ENCODE measurements around the gene ZNF362. TPM values are rescaled to one million over a fixed set of nuclear protein-coding genes. Genes with fewer than 3 reads are reported as not detected.
A peak's percentile ranks its signal among the peaks of the same experiment; 100 is the strongest.

Gene ZNF362
- total and polyA plus RNA-seq, 2 of the 13 experiments (the other 11 are each of a cell fraction or from before 2014, with no cell fraction given) = 8.3 to 14.2 TPM

GRCh38 chr1:33244143-33244808, 12.0 kb upstream of the ZNF362 start (continued):
- TF ChIP-seq ZNF34 (CRISPR knock-in tag; IDR thresholded peaks at IDR 0.05; ENCODE audit: borderline replicate concordance) (0 out of 2 replicates have a peak, but pooled peaks have one; percentile 54), ZBTB46 (CRISPR knock-in tag; IDR thresholded peaks at IDR 0.05; ENCODE audit: borderline replicate concordance) (no peak), EP300 (IDR thresholded peaks at IDR 0.05; ENCODE audit: low read depth in 2 of 2, low read length in 2 of 2) (0 out of 4 replicates have a peak, but pooled peaks have one; percentile 19 to 34), EP300 (CRISPR knock-in tag; IDR thresholded peaks at IDR 0.05; ENCODE audit: borderline replicate concordance) (no peak; the same call in 1 of the 2 replicates), KDM4B (CRISPR knock-in tag; IDR thresholded peaks at IDR 0.05) (no peak), ZNF652 (CRISPR knock-in tag; IDR thresholded peaks at IDR 0.05; ENCODE audit: borderline replicate concordance, low read depth) (peak; percentile 13; the same call in 1 of the 2 replicates), TEAD3 (CRISPR knock-in tag; optimal IDR thresholded peaks at IDR 0.05; ENCODE audit: borderline replicate concordance) (peak; percentile 36), ZNF549 (CRISPR knock-in tag; IDR thresholded peaks at IDR 0.05) (no peak), ZNF160 (CRISPR knock-in tag; IDR thresholded peaks at IDR 0.05) (no peak), MED8 (CRISPR knock-in tag; IDR thresholded peaks at IDR 0.05; ENCODE audit: insufficient replicate concordance) (no peak), HNF4A (CRISPR knock-in tag; IDR thresholded peaks at IDR 0.05) (peak; percentile 58), FOXA3 (CRISPR knock-in tag; IDR thresholded peaks at IDR 0.05) (0 out of 2 replicates have a peak, but pooled peaks have one; percentile 52), ZNF343 (CRISPR knock-in tag; IDR thresholded peaks at IDR 0.05) (no peak), FOXM1 (CRISPR knock-in tag; IDR thresholded peaks at IDR 0.05) (no peak), ZNF460 (CRISPR knock-in tag; IDR thresholded peaks at IDR 0.05; ENCODE audit: borderline replicate concordance) (no peak), SIN3A (IDR thresholded peaks at IDR 0.05; ENCODE audit: borderline replicate concordance, low read depth, low read length) (0 out of 2 replicates have a peak, but pooled peaks have one; percentile 39), FOXJ3 (CRISPR knock-in tag; IDR thresholded peaks at IDR 0.05; ENCODE audit: borderline replicate concordance) (peak; percentile 41; the same call in 1 of the 2 replicates), POLR2A (IDR thresholded peaks at IDR 0.05; ENCODE audit: insufficient read depth in 1 of 2, low read depth in 2 of 2, low read length in 2 of 2) (no peak), ZGPAT (CRISPR knock-in tag; IDR thresholded peaks at IDR 0.05) (0 out of 2 replicates have a peak, but pooled peaks have one; percentile 26), ZNF839 (CRISPR knock-in tag; IDR thresholded peaks at IDR 0.05; ENCODE audit: borderline replicate concordance) (no peak), FIP1L1 (IDR thresholded peaks at IDR 0.05; ENCODE audit: borderline replicate concordance, insufficient read depth, low read depth, low read length) (no peak), POLR2AphosphoS5 (IDR thresholded peaks at IDR 0.05; ENCODE audit: low read depth, low read length) (no peak), CREB1 (IDR thresholded peaks at IDR 0.05) (peak; percentile 45; the same call in 1 of the 2 replicates), CREB1 (CRISPR knock-in tag; IDR thresholded peaks at IDR 0.05) (peak; percentile 79), ZNF674 (CRISPR knock-in tag; IDR thresholded peaks at IDR 0.05; ENCODE audit: low read depth) (no peak), ZNF546 (CRISPR knock-in tag; conservative IDR thresholded peaks at IDR 0.05) (no peak), ELF3 (CRISPR knock-in tag; IDR thresholded peaks at IDR 0.05) (peak; percentile 61), ZNF598 (CRISPR knock-in tag; IDR thresholded peaks at IDR 0.05; ENCODE audit: borderline replicate concordance) (no peak), SUZ12 (IDR thresholded peaks at IDR 0.05; ENCODE audit: low read depth, low read length) (no peak), ZNF672 (CRISPR knock-in tag; IDR thresholded peaks at IDR 0.05) (no peak), FOXK2 (IDR thresholded peaks at IDR 0.05) (no peak)

All from HepG2 (cell line).